NB4 (cell line): Measurements from ENCODE around the gene FAM120B.
"Not testable (repeated sequence)": the region's sequence is repeated elsewhere in the genome, so short reads cannot be mapped to it uniquely, and the experiment has no call there.

Experiments
- CTCF ChIP-seq: IDR thresholded peaks from one replicate; pipeline ENCODE4 v1.5.1; 2012; ENCODE audit warnings: low read depth, low read length
- MAX ChIP-seq: IDR thresholded peaks from 2 replicates; pipeline ENCODE4 v1.6.1; 2011; ENCODE audit warnings: low read depth, low read length
- MYC ChIP-seq: IDR thresholded peaks from 2 replicates; pipeline ENCODE4 v1.6.1; 2011; ENCODE audit warnings: low read depth, low read length
- POLR2A ChIP-seq: IDR thresholded peaks from 2 replicates; pipeline ENCODE4 v1.6.1; 2011; ENCODE audit warnings: mild to moderate bottlenecking; ENCODE audit not compliant: insufficient read length; ENCODE audit errors: extremely low read depth

GRCh38 chr6:170351456-170351855, 44.9 kb downstream of the FAM120B start:
- TF ChIP-seq CTCF, MAX, POLR2A, MYC: not testable (repeated sequence)
